SK-N-SH (cell line): Measurements from ENCODE around the gene CTSE.

Experiments used
- FOXJ3 ChIP-seq: sonication (generic); formaldehyde crosslinking; IDR thresholded peaks from 2 replicates; pipeline ENCODE4 v1.5.1; 2020; ENCODE audit warnings: mild to moderate bottlenecking, missing genetic modification reagents
- FOXM1 ChIP-seq: IDR thresholded peaks from 2 replicates; pipeline ENCODE4 v1.4.0; 2012; ENCODE audit warnings: low read depth, mild to moderate bottlenecking
- POLR2AphosphoS5 ChIP-seq: IDR thresholded peaks from 2 replicates; pipeline ENCODE4 v1.6.1; 2012; ENCODE audit warnings: low read depth, low read length
- TF ChIP-seq, protein P1 (sequence below): fragments of 200-600 bp; sonication (generic); IDR thresholded peaks from 2 replicates; pipeline ENCODE4 v1.6.1; 2017; ENCODE audit warnings: antibody characterized with exemption, mild to moderate bottlenecking, moderate library complexity

DNA sequence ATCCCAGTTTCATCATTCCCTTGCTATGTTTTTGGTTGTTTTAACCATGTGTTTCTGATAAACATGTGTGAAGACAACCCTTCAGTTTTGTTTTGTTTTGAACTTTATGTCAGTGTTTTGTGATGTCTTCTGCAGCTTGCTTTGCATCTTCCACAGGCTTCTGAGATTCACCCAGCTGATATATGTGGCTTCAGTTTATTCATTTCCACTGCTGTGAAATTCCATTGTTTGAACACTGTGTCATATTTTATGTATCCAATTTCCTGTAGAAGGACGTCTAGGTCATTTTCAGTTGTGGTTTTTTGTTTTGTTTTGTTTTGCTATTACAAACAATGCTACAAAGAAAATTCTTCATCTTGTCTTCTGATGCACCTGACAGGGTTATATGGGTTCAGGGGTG, 53.2 kb downstream of the CTSE start:
- TF ChIP-seq, protein P1, sequence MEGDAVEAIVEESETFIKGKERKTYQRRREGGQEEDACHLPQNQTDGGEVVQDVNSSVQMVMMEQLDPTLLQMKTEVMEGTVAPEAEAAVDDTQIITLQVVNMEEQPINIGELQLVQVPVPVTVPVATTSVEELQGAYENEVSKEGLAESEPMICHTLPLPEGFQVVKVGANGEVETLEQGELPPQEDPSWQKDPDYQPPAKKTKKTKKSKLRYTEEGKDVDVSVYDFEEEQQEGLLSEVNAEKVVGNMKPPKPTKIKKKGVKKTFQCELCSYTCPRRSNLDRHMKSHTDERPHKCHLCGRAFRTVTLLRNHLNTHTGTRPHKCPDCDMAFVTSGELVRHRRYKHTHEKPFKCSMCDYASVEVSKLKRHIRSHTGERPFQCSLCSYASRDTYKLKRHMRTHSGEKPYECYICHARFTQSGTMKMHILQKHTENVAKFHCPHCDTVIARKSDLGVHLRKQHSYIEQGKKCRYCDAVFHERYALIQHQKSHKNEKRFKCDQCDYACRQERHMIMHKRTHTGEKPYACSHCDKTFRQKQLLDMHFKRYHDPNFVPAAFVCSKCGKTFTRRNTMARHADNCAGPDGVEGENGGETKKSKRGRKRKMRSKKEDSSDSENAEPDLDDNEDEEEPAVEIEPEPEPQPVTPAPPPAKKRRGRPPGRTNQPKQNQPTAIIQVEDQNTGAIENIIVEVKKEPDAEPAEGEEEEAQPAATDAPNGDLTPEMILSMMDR = no peak
- no peak for TF ChIP-seq FOXM1
- no peak for TF ChIP-seq POLR2AphosphoS5
- TF ChIP-seq FOXJ3 = no peak
